ENCODE data around the gene IGF2R. TPM values are rescaled to one million over a fixed set of nuclear protein-coding genes. Genes with fewer than 3 reads are reported as not detected.

Gene IGF2R
- polyA plus RNA-seq, 1 donor (not counting 4 experiments of a cell fraction or from before 2014, with no cell fraction given): 40.9 TPM

DNA sequence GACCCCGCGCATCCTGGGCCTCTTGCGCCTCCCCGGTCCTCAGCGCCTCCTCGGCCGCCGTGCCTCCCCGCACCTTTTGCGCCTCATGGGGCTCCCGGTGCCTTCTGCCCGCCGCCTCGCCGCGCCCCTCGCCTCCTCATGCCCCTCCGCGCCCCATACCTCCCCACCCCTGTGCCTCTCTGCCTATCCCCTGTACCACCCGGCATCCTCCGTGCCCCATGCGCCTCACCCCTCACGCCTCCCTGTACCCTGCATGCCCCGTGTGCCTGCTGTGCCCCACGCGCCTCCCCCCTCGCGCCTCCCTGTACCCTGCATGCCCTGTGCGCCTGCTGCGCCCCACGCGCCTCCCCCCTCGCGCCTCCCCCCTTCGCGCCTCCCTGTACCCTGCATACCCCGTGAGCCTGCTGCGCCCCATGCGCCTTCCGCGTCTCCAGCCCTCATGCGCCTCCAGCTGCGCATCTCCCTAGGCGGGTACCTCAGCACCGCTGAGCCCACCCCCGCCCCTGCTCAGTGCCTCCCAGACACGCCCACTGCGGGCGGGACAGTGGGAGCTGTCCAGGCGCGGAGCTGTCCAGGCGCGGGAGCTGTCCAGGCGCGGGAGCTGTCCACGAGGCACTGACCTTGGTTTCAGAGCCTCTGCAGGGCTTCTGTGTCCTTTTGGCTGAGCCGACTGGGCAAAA, 37.1 kb downstream of the IGF2R start:
- dilution Hi-C loops (cut with MboI; ENCODE audit: extremely low pct_ligation_motif_present, low sequenced_read_pairs): no loop called here
- H3K27ac ChIP-seq (ENCODE audit: control insufficient read depth, insufficient read depth, low read length): no peak overlapping the region
- no peak for FAIRE-seq
- H3K9ac ChIP-seq (ENCODE audit: control insufficient read depth, extremely low read depth, insufficient read depth, low read length): no peak overlapping the region
- H2AFZ ChIP-seq (ENCODE audit: control insufficient read depth, low read length): no peak overlapping the region
- H3K27me3 ChIP-seq (ENCODE audit: control insufficient read depth, extremely low read depth, insufficient read depth, low read length): no peaks in the 10 kb centered on the region
- no peaks in the 10 kb centered on the region for H3K9me1 ChIP-seq (ENCODE audit: control insufficient read depth, extremely low read depth, insufficient read depth, low read length)
- peaks cover 7 to 16% of the 10 kb centered on the region in 2 experiments for H3K36me3 ChIP-seq (ENCODE audit: control insufficient read depth in 2 of 2, extremely low read depth in 1 of 2, insufficient read depth in 2 of 2, low read length in 2 of 2)
- DNase-seq (ENCODE audit: low read depth, low spot score): no peak
- H3K4me1 ChIP-seq (ENCODE audit: control insufficient read depth, extremely low read depth, insufficient read depth, low read length): peaks cover 7% of the 10 kb centered on the region
- H3K4me2 ChIP-seq (ENCODE audit: control insufficient read depth, extremely low read depth, insufficient read depth, low read depth, low read length): no peak overlapping the region
- peaks cover 7% of the 10 kb centered on the region for H4K20me1 ChIP-seq (ENCODE audit: control insufficient read depth, extremely low read depth, insufficient read depth, low read length)
- H3K9me3 ChIP-seq (ENCODE audit: control insufficient read depth, low read depth, low read length): no peaks in the 10 kb centered on the region
- no peak for TF ChIP-seq CTCF (optimal IDR thresholded peaks at IDR 0.05 in 1 of 3, IDR thresholded peaks at IDR 0.05 in 1 of 3, conservative IDR thresholded peaks at IDR 0.05 in 1 of 3; ENCODE audit: extremely low read depth in 1 of 3, insufficient read depth in 2 of 3, low read length in 3 of 3)
- TF ChIP-seq EZH2 (IDR thresholded peaks at IDR 0.05; ENCODE audit: low read length): no peak
- H3K4me3 ChIP-seq (ENCODE audit: control insufficient read depth in 2 of 3, extremely low read depth in 1 of 3, insufficient read depth in 2 of 3, low read depth in 1 of 3, low read length in 3 of 3): no peak overlapping the region
- H3K79me2 ChIP-seq (ENCODE audit: control insufficient read depth, insufficient read depth, low read length): peaks cover 76% of the 10 kb centered on the region

DNA sequence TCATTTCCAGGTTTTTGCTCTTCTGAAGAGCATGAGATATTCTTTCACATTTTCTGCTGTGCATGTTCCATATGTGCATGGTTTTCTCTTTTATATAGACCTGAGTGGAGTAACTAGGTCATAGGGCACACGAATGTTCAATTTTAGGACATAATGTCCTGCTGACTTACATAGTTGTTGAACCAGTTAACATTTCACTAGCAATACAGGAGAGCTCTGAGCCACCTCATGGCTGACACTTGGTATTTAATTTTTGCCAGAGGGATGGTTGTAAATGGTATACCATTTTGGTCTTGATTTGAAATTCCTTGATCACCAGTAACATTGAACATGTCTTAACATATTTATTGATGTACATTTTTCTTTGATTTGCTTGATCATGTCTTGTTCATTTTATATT, 38.3 kb downstream of the IGF2R start:
- Histone ChIP-seq H3K9me1 (ENCODE audit: control insufficient read depth, extremely low read depth, insufficient read depth, low read length) (no peaks in the 10 kb centered on the region), H3K9me3 (ENCODE audit: control insufficient read depth, low read depth, low read length) (no peaks in the 10 kb centered on the region), H3K4me1 (ENCODE audit: control insufficient read depth, extremely low read depth, insufficient read depth, low read length) (peaks cover 7% of the 10 kb centered on the region), H3K4me2 (ENCODE audit: control insufficient read depth, extremely low read depth, insufficient read depth, low read depth, low read length) (no peak overlapping the region), H3K36me3 (ENCODE audit: control insufficient read depth in 2 of 2, extremely low read depth in 1 of 2, insufficient read depth in 2 of 2, low read length in 2 of 2) (peaks cover 10 to 21% of the 10 kb centered on the region in 2 experiments), H4K20me1 (ENCODE audit: control insufficient read depth, extremely low read depth, insufficient read depth, low read length) (peaks cover 7% of the 10 kb centered on the region), H2AFZ (ENCODE audit: control insufficient read depth, low read length) (no peak overlapping the region), H3K79me2 (ENCODE audit: control insufficient read depth, insufficient read depth, low read length) (peaks cover 67% of the 10 kb centered on the region), H3K4me3 (ENCODE audit: control insufficient read depth in 2 of 3, extremely low read depth in 1 of 3, insufficient read depth in 2 of 3, low read depth in 1 of 3, low read length in 3 of 3) (no peak overlapping the region), H3K9ac (ENCODE audit: control insufficient read depth, extremely low read depth, insufficient read depth, low read length) (no peak overlapping the region), H3K27me3 (ENCODE audit: control insufficient read depth, extremely low read depth, insufficient read depth, low read length) (no peaks in the 10 kb centered on the region), H3K27ac (ENCODE audit: control insufficient read depth, insufficient read depth, low read length) (no peak overlapping the region)
- FAIRE-seq (no peak), DNase-seq (ENCODE audit: low read depth, low spot score) (no peak)
- dilution Hi-C loops (cut with MboI; ENCODE audit: extremely low pct_ligation_motif_present, low sequenced_read_pairs): no loop called here
- TF ChIP-seq EZH2 (IDR thresholded peaks at IDR 0.05; ENCODE audit: low read length) (no peak), CTCF (optimal IDR thresholded peaks at IDR 0.05 in 1 of 3, IDR thresholded peaks at IDR 0.05 in 1 of 3, conservative IDR thresholded peaks at IDR 0.05 in 1 of 3; ENCODE audit: extremely low read depth in 1 of 3, insufficient read depth in 2 of 3, low read length in 3 of 3) (no peak)

Data from keratinocyte (primary cell).